Right renal pelvis (tissue), 4 donors: ENCODE results near the gene NPVF. TPM values are rescaled to one million over a fixed set of nuclear protein-coding genes. Genes with fewer than 3 reads are reported as not detected.

ENCODE experiments used
- DNase-seq, 4 donors: peaks; one replicate each; pipeline ENCODE4 v3.0.0-alpha.2; 2013; ENCODE audit warnings: low read depth in 4 of 4, low spot score in 3 of 4, missing footprints in 1 of 4
- polyA plus RNA-seq, 4 donors: library from polyadenylated mRNA; unstranded; fragments of 120-200 nt; gene quantifications; one replicate each; pipeline ENCODE4 v1.2.1, GENCODE V29; 2013; ENCODE audit not compliant: insufficient read length in 4 of 4

Gene NPVF
- under 1 TPM in 1 of 4 donors, not detected in 3; 0.12 TPM for polyA plus RNA-seq

GRCh38 chr7:25228386-25228785 lies at the start of gene NPVF:
TSS of gene NPVF (minus strand) at chr7:25228486. CDS start at chr7:25228439, 47 bp downstream.
- DNase-seq, result no peak

GRCh38 chr7:25272265-25272664 lies 44.0 kb upstream of the NPVF start:
- no peak for DNase-seq

- no peak for DNase-seq
Observed at GRCh38 chr7:25263337-25263736, 35.1 kb upstream of the NPVF start.

GRCh38 chr7:25262586-25262985 lies 34.3 kb upstream of the NPVF start:
- no peak for DNase-seq

GRCh38 chr7:25261545-25262140 lies 33.4 kb upstream of the NPVF start:
- DNase-seq, result no peak

GRCh38 chr7:25260862-25261494 lies 32.7 kb upstream of the NPVF start:
- DNase-seq, result no peak

GRCh38 chr7:25259487-25260243 lies 31.4 kb upstream of the NPVF start:
- DNase-seq, result peak; percentile 59 to 73 (median 68)

GRCh38 chr7:25256333-25256819 lies 28.1 kb upstream of the NPVF start:
- DNase-seq, result no peak

GRCh38 chr7:25255611-25256332 lies 27.5 kb upstream of the NPVF start:
- no peak for DNase-seq

- no peak for DNase-seq
Observed at GRCh38 chr7:25254604-25255003, 26.3 kb upstream of the NPVF start.

GRCh38 chr7:25253714-25254113 lies 25.4 kb upstream of the NPVF start:
- DNase-seq, result no peak

- no peak for DNase-seq
Observed at GRCh38 chr7:25250386-25250785, 22.1 kb upstream of the NPVF start.

- DNase-seq, result no peak
Observed at GRCh38 chr7:25249772-25250171, 21.5 kb upstream of the NPVF start.

- no peak for DNase-seq
Observed at GRCh38 chr7:25246306-25246705, 18.0 kb upstream of the NPVF start.

- DNase-seq, result no peak
Observed at GRCh38 chr7:25244254-25245033, 16.2 kb upstream of the NPVF start.

- DNase-seq, result no peak
Observed at GRCh38 chr7:25242678-25243077, 14.4 kb upstream of the NPVF start.

GRCh38 chr7:25240896-25241295 lies 12.6 kb upstream of the NPVF start:
- no peak for DNase-seq

GRCh38 chr7:25240340-25240739 lies 12.1 kb upstream of the NPVF start:
- DNase-seq, result no peak

- DNase-seq, result no peak
Observed at GRCh38 chr7:25239888-25240287, 11.6 kb upstream of the NPVF start.

GRCh38 chr7:25238066-25238725 lies 9.9 kb upstream of the NPVF start:
- DNase-seq, result no peak
